NCI-H2196 treated with DMSO at 0.1 percent for 48 hours (cell line): ENCODE results near the gene SMC4.
"Not testable (repeated sequence)": the region's sequence is repeated elsewhere in the genome, so short reads cannot be mapped to it uniquely, and the experiment has no call there.

ENCODE experiments used
- DNase-seq: peaks from one replicate; lab custom pipeline; 2025; ENCODE audit not compliant: unreplicated experiment; lab: John Stamatoyannopoulos, UW

SMC4 gene

GRCh38 chr3:160445854-160446253 is 46.4 kb downstream of the SMC4 start:
- DNase-seq: no peak

GRCh38 chr3:160446522-160447056 is 47.1 kb downstream of the SMC4 start:
- DNase-seq: no peak

- DNase-seq: no peak
These were observed 48.1 kb downstream of the SMC4 start for GRCh38 chr3:160447544-160447943.

- no peak for DNase-seq
These were observed 49.6 kb downstream of the SMC4 start for GRCh38 chr3:160448845-160449635.

- peak; percentile 93 for DNase-seq
These were observed 50.5 kb downstream of the SMC4 start, which contains the start of gene TRIM59 for GRCh38 chr3:160449636-160450598. Gene TRIM59 (minus strand): TSS chr3:160449786. CDS start chr3:160439183, 10,603 bp downstream.

GRCh38 chr3:160450846-160451245 is 51.4 kb downstream of the SMC4 start:
- no peak for DNase-seq

GRCh38 chr3:160451602-160452001 is 52.2 kb downstream of the SMC4 start:
- no peak for DNase-seq

- not testable (repeated sequence) for DNase-seq
These were observed 52.8 kb downstream of the SMC4 start for GRCh38 chr3:160452251-160452650.

- DNase-seq: no peak
These were observed 55.5 kb downstream of the SMC4 start for GRCh38 chr3:160454995-160455394.

- no peak for DNase-seq
These were observed 56.4 kb downstream of the SMC4 start for GRCh38 chr3:160455846-160456245.

- no peak for DNase-seq
These were observed 58.7 kb downstream of the SMC4 start for GRCh38 chr3:160458151-160458550.

GRCh38 chr3:160459450-160459970 is 60.1 kb downstream of the SMC4 start:
- no peak for DNase-seq

- DNase-seq: no peak
These were observed 60.6 kb downstream of the SMC4 start for GRCh38 chr3:160460033-160460432.

GRCh38 chr3:160464321-160464720 is 64.9 kb downstream of the SMC4 start:
- DNase-seq: no peak

GRCh38 chr3:160464971-160465370 is 65.5 kb downstream of the SMC4 start:
- no peak for DNase-seq

GRCh38 chr3:160470181-160470580 is 70.7 kb downstream of the SMC4 start:
- no peak for DNase-seq

GRCh38 chr3:160471892-160472291 is 72.4 kb downstream of the SMC4 start:
- no peak for DNase-seq

- DNase-seq: no peak
These were observed 72.9 kb downstream of the SMC4 start for GRCh38 chr3:160472344-160472743.

- no peak for DNase-seq
These were observed 73.8 kb downstream of the SMC4 start for GRCh38 chr3:160473221-160473620.

GRCh38 chr3:160473978-160474377 is 74.5 kb downstream of the SMC4 start:
- DNase-seq: no peak

- DNase-seq: no peak
These were observed 75.0 kb downstream of the SMC4 start for GRCh38 chr3:160474416-160474838.
